ENCODE data around the gene ELF2. TPM values are rescaled to one million over a fixed set of nuclear protein-coding genes. Genes with fewer than 3 reads are reported as not detected.

The ELF2 gene
- total RNA-seq, 1 experiment from 2014 or later = 42.4 TPM

DNA sequence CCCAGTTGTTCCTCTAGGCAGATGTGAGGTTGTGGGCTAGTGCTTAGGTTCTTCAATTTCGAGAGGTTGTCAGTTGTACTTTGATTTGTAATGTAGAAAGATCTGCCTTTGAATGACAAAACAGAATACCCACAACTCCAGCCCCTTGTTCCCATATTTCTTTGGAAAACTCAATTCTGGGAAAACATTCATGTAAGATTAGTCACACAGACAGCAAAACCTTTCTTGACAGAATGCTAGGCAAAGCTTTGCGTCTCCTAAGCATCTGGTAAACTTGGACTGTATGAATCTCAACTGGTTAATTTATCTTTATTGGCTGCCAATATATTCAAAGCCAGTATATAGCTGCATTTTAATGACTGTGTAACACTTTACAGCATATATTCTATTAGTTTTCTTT is 126.6 kb downstream of the ELF2 start:
- CTCF ChIA-PET = no interaction called here
- TF ChIP-seq, protein P1, sequence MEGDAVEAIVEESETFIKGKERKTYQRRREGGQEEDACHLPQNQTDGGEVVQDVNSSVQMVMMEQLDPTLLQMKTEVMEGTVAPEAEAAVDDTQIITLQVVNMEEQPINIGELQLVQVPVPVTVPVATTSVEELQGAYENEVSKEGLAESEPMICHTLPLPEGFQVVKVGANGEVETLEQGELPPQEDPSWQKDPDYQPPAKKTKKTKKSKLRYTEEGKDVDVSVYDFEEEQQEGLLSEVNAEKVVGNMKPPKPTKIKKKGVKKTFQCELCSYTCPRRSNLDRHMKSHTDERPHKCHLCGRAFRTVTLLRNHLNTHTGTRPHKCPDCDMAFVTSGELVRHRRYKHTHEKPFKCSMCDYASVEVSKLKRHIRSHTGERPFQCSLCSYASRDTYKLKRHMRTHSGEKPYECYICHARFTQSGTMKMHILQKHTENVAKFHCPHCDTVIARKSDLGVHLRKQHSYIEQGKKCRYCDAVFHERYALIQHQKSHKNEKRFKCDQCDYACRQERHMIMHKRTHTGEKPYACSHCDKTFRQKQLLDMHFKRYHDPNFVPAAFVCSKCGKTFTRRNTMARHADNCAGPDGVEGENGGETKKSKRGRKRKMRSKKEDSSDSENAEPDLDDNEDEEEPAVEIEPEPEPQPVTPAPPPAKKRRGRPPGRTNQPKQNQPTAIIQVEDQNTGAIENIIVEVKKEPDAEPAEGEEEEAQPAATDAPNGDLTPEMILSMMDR (conservative IDR thresholded peaks at IDR 0.05; ENCODE audit: low read depth, low read length) = no peak
- no peak for TF ChIP-seq EZH2 (IDR thresholded peaks at IDR 0.05; ENCODE audit: borderline replicate concordance, low read depth, low read length, poor library complexity, severe bottlenecking)
- BruUV-seq (replicated peaks) = no TSS peak
- H3K9me3 ChIP-seq (ENCODE audit: low read depth, low read length, poor library complexity, severe bottlenecking) = no peaks in the 10 kb centered on the region
- no peaks in the 10 kb centered on the region for H3K4me1 ChIP-seq (ENCODE audit: insufficient read depth, low read length, poor library complexity, severe bottlenecking)
- no peaks in the 10 kb centered on the region for H3K27me3 ChIP-seq (replicated peaks; ENCODE audit: insufficient read depth, low read depth, low read length, poor library complexity)
- POLR2A ChIA-PET (ENCODE audit: low non-redundant PET) = interaction anchor here (0.6 kb wide), 1 partner anchor 216 kb away, joined by 3 read pairs; no protein-coding TSS in a partner anchor
- intact Hi-C loops (cut with micrococcal nuclease; ENCODE audit: unreplicated experiment) = no loop called here
- H3K36me3 ChIP-seq (ENCODE audit: insufficient read depth, low read length, poor library complexity, severe bottlenecking) = peaks cover 49% of the 10 kb centered on the region
- H3K4me3 ChIP-seq (ENCODE audit: low read depth, low read length, poor library complexity, severe bottlenecking) = no peak overlapping the region
- no peak overlapping the region for H3K27ac ChIP-seq (ENCODE audit: low read depth, low read length, poor library complexity, severe bottlenecking)
- no peak for DNase-seq (ENCODE audit: low spot score)

DNA sequence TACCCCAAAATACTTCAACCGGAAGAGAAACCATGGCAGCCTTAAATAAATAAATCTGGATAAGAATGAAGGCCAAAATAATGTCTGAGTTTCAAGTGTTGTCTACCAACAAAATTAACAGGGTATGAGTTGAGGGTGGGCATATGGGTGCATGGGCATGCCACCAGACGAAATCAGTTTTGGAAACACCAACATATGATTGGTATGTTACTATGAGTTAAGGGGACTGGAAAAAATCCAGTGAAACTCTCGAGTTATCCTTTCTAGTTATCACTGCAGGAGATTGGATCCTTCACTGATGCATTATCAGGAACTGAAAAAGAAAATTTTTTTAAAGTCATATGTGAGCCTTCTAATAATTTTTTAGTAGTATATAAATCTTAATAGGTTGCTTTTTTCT is 129.0 kb downstream of the ELF2 start:
- intact Hi-C loops (cut with micrococcal nuclease; ENCODE audit: unreplicated experiment) = no loop called here
- no peak overlapping the region for H3K4me3 ChIP-seq (ENCODE audit: low read depth, low read length, poor library complexity, severe bottlenecking)
- H3K27me3 ChIP-seq (replicated peaks; ENCODE audit: insufficient read depth, low read depth, low read length, poor library complexity) = no peaks in the 10 kb centered on the region
- no peak for DNase-seq (ENCODE audit: low spot score)
- H3K36me3 ChIP-seq (ENCODE audit: insufficient read depth, low read length, poor library complexity, severe bottlenecking) = peaks cover 49% of the 10 kb centered on the region
- no TSS peak for BruUV-seq (replicated peaks)
- no peaks in the 10 kb centered on the region for H3K4me1 ChIP-seq (ENCODE audit: insufficient read depth, low read length, poor library complexity, severe bottlenecking)
- ChIA-PET CTCF (no interaction called here), POLR2A (ENCODE audit: low non-redundant PET) (no interaction called here)
- H3K27ac ChIP-seq (ENCODE audit: low read depth, low read length, poor library complexity, severe bottlenecking) = no peak overlapping the region
- H3K9me3 ChIP-seq (ENCODE audit: low read depth, low read length, poor library complexity, severe bottlenecking) = no peaks in the 10 kb centered on the region
- TF ChIP-seq, protein P1 (conservative IDR thresholded peaks at IDR 0.05; ENCODE audit: low read depth, low read length) = no peak
- TF ChIP-seq EZH2 (IDR thresholded peaks at IDR 0.05; ENCODE audit: borderline replicate concordance, low read depth, low read length, poor library complexity, severe bottlenecking) = no peak

DNA sequence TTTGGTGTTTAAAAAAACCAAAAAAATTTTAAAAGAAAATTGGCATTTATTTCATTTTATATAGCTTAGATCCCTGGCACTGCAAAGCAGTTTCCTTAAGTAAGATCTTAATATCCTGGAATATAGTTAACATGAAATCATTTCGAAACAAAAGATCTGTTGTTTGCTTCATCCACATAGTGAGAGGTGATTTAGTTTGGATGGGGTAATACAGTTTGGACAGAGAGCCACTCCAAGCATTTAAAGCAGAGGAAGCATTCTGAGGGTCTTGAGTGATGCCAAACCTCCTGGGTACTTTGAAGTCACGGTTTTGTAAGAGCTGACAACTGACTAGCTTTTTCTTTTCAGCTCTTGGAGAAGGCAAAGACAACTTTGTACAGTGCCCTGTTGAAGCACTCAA is 132.7 kb downstream of the ELF2 start:
- no peak overlapping the region for H3K4me3 ChIP-seq (ENCODE audit: low read depth, low read length, poor library complexity, severe bottlenecking)
- POLR2A ChIA-PET (ENCODE audit: low non-redundant PET) = no interaction called here
- peaks cover 47% of the 10 kb centered on the region for H3K36me3 ChIP-seq (ENCODE audit: insufficient read depth, low read length, poor library complexity, severe bottlenecking)
- no TSS peak for BruUV-seq (replicated peaks)
- H3K27me3 ChIP-seq (replicated peaks; ENCODE audit: insufficient read depth, low read depth, low read length, poor library complexity) = no peaks in the 10 kb centered on the region
- TF ChIP-seq EZH2 (IDR thresholded peaks at IDR 0.05; ENCODE audit: borderline replicate concordance, low read depth, low read length, poor library complexity, severe bottlenecking) = no peak
- TF ChIP-seq, protein P1 (conservative IDR thresholded peaks at IDR 0.05; ENCODE audit: low read depth, low read length) = no peak
- intact Hi-C loops (cut with micrococcal nuclease; ENCODE audit: unreplicated experiment) = no loop called here
- H3K27ac ChIP-seq (ENCODE audit: low read depth, low read length, poor library complexity, severe bottlenecking) = no peak overlapping the region
- CTCF ChIA-PET = no interaction called here
- DNase-seq (ENCODE audit: low spot score) = no peak
- H3K4me1 ChIP-seq (ENCODE audit: insufficient read depth, low read length, poor library complexity, severe bottlenecking) = peaks cover 5% of the 10 kb centered on the region
- H3K9me3 ChIP-seq (ENCODE audit: low read depth, low read length, poor library complexity, severe bottlenecking) = no peaks in the 10 kb centered on the region
